ENCODE results near the gene NLRP7.
"Not testable (repeated sequence)": the region's sequence is repeated elsewhere in the genome, so short reads cannot be mapped to it uniquely, and the experiment has no call there.

Gene NLRP7

GRCh38 chr19:54947381-54947780, at the start of gene NLRP7:
NLRP7 (minus strand) TSS chr19:54947530.
- DNase-seq (ENCODE audit: low spot score), result no peak

GRCh38 chr19:54995561-54995960, 48.2 kb upstream of the NLRP7 start:
- no peak for DNase-seq (ENCODE audit: low spot score)

GRCh38 chr19:54989531-54989930, 42.2 kb upstream of the NLRP7 start:
- DNase-seq (ENCODE audit: low spot score), result not testable (repeated sequence)

GRCh38 chr19:54982562-54982961, 35.2 kb upstream of the NLRP7 start:
- not testable (repeated sequence) for DNase-seq (ENCODE audit: low spot score)

- DNase-seq (ENCODE audit: low spot score), result not testable (repeated sequence)
These were observed 26.1 kb upstream of the NLRP7 start for GRCh38 chr19:54973229-54974090.

- not testable (repeated sequence) for DNase-seq (ENCODE audit: low spot score)
These were observed 24.1 kb upstream of the NLRP7 start for GRCh38 chr19:54971446-54971845.

- DNase-seq (ENCODE audit: low spot score), result no peak
These were observed 22.3 kb upstream of the NLRP7 start for GRCh38 chr19:54969647-54970046.

- DNase-seq (ENCODE audit: low spot score), result no peak
These were observed 20.3 kb upstream of the NLRP7 start for GRCh38 chr19:54967611-54968010.

GRCh38 chr19:54965055-54965454, 17.7 kb upstream of the NLRP7 start:
- not testable (repeated sequence) for DNase-seq (ENCODE audit: low spot score)

GRCh38 chr19:54959840-54960239, 12.5 kb upstream of the NLRP7 start:
- DNase-seq (ENCODE audit: low spot score), result no peak

- DNase-seq (ENCODE audit: low spot score), result no peak
These were observed 8.0 kb upstream of the NLRP7 start for GRCh38 chr19:54955376-54955775.

- DNase-seq (ENCODE audit: low spot score), result not testable (repeated sequence)
These were observed 6.0 kb upstream of the NLRP7 start for GRCh38 chr19:54953345-54953713.

GRCh38 chr19:54952591-54953344, 5.4 kb upstream of the NLRP7 start:
- peak; percentile 48 for DNase-seq (ENCODE audit: low spot score)

GRCh38 chr19:54950580-54950979, 3.2 kb upstream of the NLRP7 start:
- not testable (repeated sequence) for DNase-seq (ENCODE audit: low spot score)

GRCh38 chr19:54949412-54949811, 2.1 kb upstream of the NLRP7 start:
- no peak for DNase-seq (ENCODE audit: low spot score)

- not testable (repeated sequence) for DNase-seq (ENCODE audit: low spot score)
These were observed 3.5 kb downstream of the NLRP7 start for GRCh38 chr19:54943772-54944361.

GRCh38 chr19:54939538-54939937, 7.8 kb downstream of the NLRP7 start:
- not testable (repeated sequence) for DNase-seq (ENCODE audit: low spot score)

GRCh38 chr19:54938906-54939305, 8.4 kb downstream of the NLRP7 start:
- DNase-seq (ENCODE audit: low spot score), result no peak

GRCh38 chr19:54937926-54938325, 9.4 kb downstream of the NLRP7 start:
- no peak for DNase-seq (ENCODE audit: low spot score)

- no peak for DNase-seq (ENCODE audit: low spot score)
These were observed 19.0 kb downstream of the NLRP7 start for GRCh38 chr19:54928299-54928698.

- no peak for DNase-seq (ENCODE audit: low spot score)
These were observed 24.1 kb downstream of the NLRP7 start for GRCh38 chr19:54923276-54923675.

- DNase-seq (ENCODE audit: low spot score), result no peak
These were observed 26.2 kb downstream of the NLRP7 start for GRCh38 chr19:54921082-54921481.

All from ecto neural progenitor cell (in vitro differentiated cells).